HepG2 (cell line): ENCODE measurements around the gene DNAJC5. TPM values are rescaled to one million over a fixed set of nuclear protein-coding genes. Genes with fewer than 3 reads are reported as not detected.

Source experiments
- AHDC1 ChIP-seq: sonication (generic); formaldehyde crosslinking; IDR thresholded peaks from 2 replicates; pipeline ENCODE4 v1.5.1; 2020; ENCODE audit warnings: mild to moderate bottlenecking, missing genetic modification reagents, borderline replicate concordance
- CREB1 ChIP-seq, 2 experiments: fragments of 450-650 bp in 1 of 2; IDR thresholded peaks; 2 replicates each; pipeline ENCODE4 v1.6.1; 2016 to 2017; ENCODE audit warnings: control low read depth in 1 of 2, mild to moderate bottlenecking in 1 of 2, missing compliant biosample characterization in 1 of 2, missing genetic modification characterization in 1 of 2
- EP300 ChIP-seq, 3 experiments: sonication (generic) in 1 of 3; formaldehyde crosslinking in 1 of 3; IDR thresholded peaks; 2 replicates each; pipeline versions ENCODE4 v1.5.1 to v1.6.1; 2011 to 2020; ENCODE audit warnings: low read depth in 2 of 3, low read length in 2 of 3, borderline replicate concordance in 1 of 3, improper control_type of control experiment in 1 of 3, mild to moderate bottlenecking in 1 of 3, missing genetic modification reagents in 1 of 3, moderate library complexity in 1 of 3
- ETV5 ChIP-seq: IDR thresholded peaks from 2 replicates; pipeline ENCODE4 v1.6.1; 2018; ENCODE audit warnings: missing biosample characterization, missing genetic modification reagents, inconsistent platforms, borderline replicate concordance
- FOXC1 ChIP-seq: sonication (generic); formaldehyde crosslinking; IDR thresholded peaks from 2 replicates; pipeline ENCODE4 v1.8.0; 2022; ENCODE audit warnings: mild to moderate bottlenecking, missing genetic modification reagents, borderline replicate concordance
- KIAA2018 ChIP-seq: sonication (generic); formaldehyde crosslinking; IDR thresholded peaks from 2 replicates; pipeline ENCODE4 v1.5.0; 2020; ENCODE audit warnings: mild to moderate bottlenecking, missing genetic modification reagents, borderline replicate concordance
- NFIB ChIP-seq: sonication (generic); formaldehyde crosslinking; IDR thresholded peaks from 2 replicates; pipeline ENCODE4 v1.9.0; 2021; ENCODE audit warnings: missing genetic modification reagents, mild to moderate bottlenecking, borderline replicate concordance
- RNF219 ChIP-seq: sonication (generic); formaldehyde crosslinking; IDR thresholded peaks from 2 replicates; pipeline ENCODE4 v1.5.0; 2020; ENCODE audit warnings: mild to moderate bottlenecking, missing genetic modification reagents
- TBL1XR1 ChIP-seq: fragments of 150-350 bp; IDR thresholded peaks from 2 replicates; pipeline ENCODE4 v1.6.1; 2014; ENCODE audit warnings: borderline replicate concordance, low read length; ENCODE audit not compliant: partially characterized antibody
- ZNF160 ChIP-seq: sonication (generic); formaldehyde crosslinking; IDR thresholded peaks from 2 replicates; pipeline ENCODE4 v1.8.0; 2022; ENCODE audit warnings: mild to moderate bottlenecking, inconsistent platforms, missing genetic modification reagents
- polyA plus RNA-seq, 8 experiments: library from polyadenylated mRNA; depleted of rRNA in 3 of 8; stranded (reverse) in 7 of 8; unstranded in 1 of 8; fragments of >200 nt; fragmentation: Illumina TruSeq in 4 of 8; extraction: Trizol in 4 of 8; gene quantifications; 2 replicates each; pipeline versions ENCODE4 v1.2.1 to v1.2.3, GENCODE V29; 2011 to 2016; ENCODE audit warnings: low read depth in 4 of 8, missing spikeins in 1 of 8, mixed read lengths in 1 of 8; ENCODE audit not compliant: insufficient read depth in 1 of 8
- total RNA-seq, 5 experiments: library from RNA; depleted of rRNA; stranded (reverse); fragments of >200 nt; fragmentation: Illumina TruSeq; extraction: Trizol; gene quantifications; 2 replicates each; pipeline ENCODE4 v1.2.3, GENCODE V29; 2016; ENCODE audit warnings: low read depth in 1 of 5

Gene DNAJC5
- total and polyA plus RNA-seq, 2 of the 13 experiments (the other 11 are each of a cell fraction or from before 2014, with no cell fraction given): 42.8 to 64.5 TPM

- TF ChIP-seq CREB1 (IDR thresholded peaks at IDR 0.05): peak; percentile 79
- no peak for TF ChIP-seq CREB1 (CRISPR knock-in tag; IDR thresholded peaks at IDR 0.05)
- peak; percentile 100 for TF ChIP-seq FOXC1
- TF ChIP-seq RNF219 (CRISPR knock-in tag): no peak
- peak; percentile 98 for TF ChIP-seq ZNF160 (CRISPR knock-in tag)
- peak in 1 of 2 experiments; percentile 79; a peak in 3 of 4 replicates for TF ChIP-seq EP300 (IDR thresholded peaks at IDR 0.05; ENCODE audit: low read depth in 2 of 2, low read length in 2 of 2)
- peak; percentile 68 for TF ChIP-seq EP300 (CRISPR knock-in tag; IDR thresholded peaks at IDR 0.05; ENCODE audit: borderline replicate concordance)
- TF ChIP-seq KIAA2018 (CRISPR knock-in tag): peak; percentile 97
- TF ChIP-seq ETV5 (CRISPR knock-in tag): peak; percentile 72
- TF ChIP-seq TBL1XR1: peak; percentile 88
- no peak for TF ChIP-seq NFIB (CRISPR knock-in tag)
- TF ChIP-seq AHDC1: no peak; the same call in 1 of the 2 replicates
Observed at GRCh38 chr20:63955827-63956663, 61.1 kb downstream of the DNAJC5 start, which contains the start of gene UCKL1 (continued).
